Measurements from ENCODE around the gene TMEM184B.

TMEM184B gene

GRCh38 chr22:38204784-38205183, 68.0 kb downstream of the TMEM184B start:
- no peak for DNase-seq (ENCODE audit: low spot score)

GRCh38 chr22:38203855-38204514, 68.8 kb downstream of the TMEM184B start:
- no peak for DNase-seq (ENCODE audit: low spot score)

GRCh38 chr22:38203090-38203810, 69.6 kb downstream of the TMEM184B start:
- DNase-seq (ENCODE audit: low spot score) = no peak

- no peak for DNase-seq (ENCODE audit: low spot score)
Measured at GRCh38 chr22:38202437-38203089, 70.2 kb downstream of the TMEM184B start.

GRCh38 chr22:38201711-38202436, 70.9 kb downstream of the TMEM184B start, which contains the start of gene MAFF:
MAFF (plus strand) TSS chr22:38201994; CDS start chr22:38213854, 11,860 bp downstream.
- peak; percentile 86 for DNase-seq (ENCODE audit: low spot score)

- no peak for DNase-seq (ENCODE audit: low spot score)
Measured at GRCh38 chr22:38201371-38201710, 71.5 kb downstream of the TMEM184B start.

- no peak for DNase-seq (ENCODE audit: low spot score)
Measured at GRCh38 chr22:38199826-38200559, 72.8 kb downstream of the TMEM184B start.

GRCh38 chr22:38196791-38197419, 75.9 kb downstream of the TMEM184B start:
- no peak for DNase-seq (ENCODE audit: low spot score)

- no peak for DNase-seq (ENCODE audit: low spot score)
Measured at GRCh38 chr22:38193580-38193979, 79.2 kb downstream of the TMEM184B start.

GRCh38 chr22:38192475-38192863, 80.3 kb downstream of the TMEM184B start:
- DNase-seq (ENCODE audit: low spot score) = no peak

GRCh38 chr22:38191731-38192474, 80.9 kb downstream of the TMEM184B start:
- no peak for DNase-seq (ENCODE audit: low spot score)

GRCh38 chr22:38191055-38191454, 81.8 kb downstream of the TMEM184B start:
- DNase-seq (ENCODE audit: low spot score) = no peak

- DNase-seq (ENCODE audit: low spot score) = no peak
Measured at GRCh38 chr22:38190581-38190980, 82.2 kb downstream of the TMEM184B start.

GRCh38 chr22:38189104-38189503, 83.7 kb downstream of the TMEM184B start:
- no peak for DNase-seq (ENCODE audit: low spot score)

- no peak for DNase-seq (ENCODE audit: low spot score)
Measured at GRCh38 chr22:38187413-38188212, 85.2 kb downstream of the TMEM184B start.

- DNase-seq (ENCODE audit: low spot score) = no peak
Measured at GRCh38 chr22:38186429-38186828, 86.4 kb downstream of the TMEM184B start.

- no peak for DNase-seq (ENCODE audit: low spot score)
Measured at GRCh38 chr22:38184788-38185187, 88.0 kb downstream of the TMEM184B start.

- peak; percentile 98 for DNase-seq (ENCODE audit: low spot score)
Measured at GRCh38 chr22:38181453-38182200, 91.2 kb downstream of the TMEM184B start, which contains the start of gene PLA2G6. PLA2G6 (minus strand) TSS chr22:38181830; CDS start chr22:38169426, 12,404 bp downstream.

All from putamen (tissue), 1 donor.